Aorta (tissue), 5 donors: ENCODE data around the gene MUCL3. TPM values are rescaled to one million over a fixed set of nuclear protein-coding genes. Genes with fewer than 3 reads are reported as not detected.
"Not testable (repeated sequence)": the region's sequence is repeated elsewhere in the genome, so short reads cannot be mapped to it uniquely, and the experiment has no call there.

Source experiments
- ATAC-seq: fragments of 200-7000 bp; cut with Tn5 transposase; one replicate; pipeline ENCODE4 v1.9.1; 2022; ENCODE audit warnings: moderate library complexity; ENCODE audit not compliant: low FRiP score
- DNase-seq, 2 donors: peaks; one replicate each; pipeline ENCODE4 v3.0.0-alpha.2; 2020
- H3K27ac ChIP-seq, 2 donors: one replicate each; pipeline ENCODE4 v1.5.1; 2013; ENCODE audit warnings: low read length in 2 of 2, mild to moderate bottlenecking in 2 of 2, moderate library complexity in 2 of 2, control low read depth in 1 of 2, inconsistent platforms in 1 of 2, low read depth in 1 of 2
- H3K27me3 ChIP-seq, 2 donors: one replicate each; pipeline ENCODE4 v1.6.1; 2013; ENCODE audit warnings: control low read depth in 1 of 2, low read length in 1 of 2, mild to moderate bottlenecking in 1 of 2, moderate library complexity in 1 of 2; ENCODE audit not compliant: insufficient read depth in 2 of 2, control insufficient read depth in 1 of 2
- H3K36me3 ChIP-seq, 2 donors: one replicate each; pipeline ENCODE4 v1.6.1; 2013; ENCODE audit warnings: control low read depth in 1 of 2, low read length in 1 of 2, mild to moderate bottlenecking in 1 of 2; ENCODE audit not compliant: insufficient read depth in 2 of 2, control insufficient read depth in 1 of 2
- H3K4me1 ChIP-seq, 2 donors: one replicate each; pipeline ENCODE4 v1.6.1; 2013; ENCODE audit warnings: low read length in 2 of 2, control low read depth in 1 of 2, mild to moderate bottlenecking in 1 of 2, moderate library complexity in 1 of 2; ENCODE audit not compliant: insufficient read depth in 2 of 2, control insufficient read depth in 1 of 2
- H3K4me3 ChIP-seq, 2 donors: one replicate each; pipeline ENCODE4 v1.5.1; 2013; ENCODE audit warnings: low read length in 2 of 2, control low read depth in 1 of 2, mild to moderate bottlenecking in 1 of 2
- H3K9me3 ChIP-seq: one replicate; pipeline ENCODE4 v1.6.1; 2013; ENCODE audit warnings: mild to moderate bottlenecking, low read length; ENCODE audit not compliant: control insufficient read depth
- WGBS, 2 donors: extraction: QIAGEN DNeasy Blood & Tissue Kit; methylation state at CpG; one replicate each; pipeline ENCODE4 v1.1.7; 2013; 5-methylcytosine and 5-hydroxymethylcytosine counted together
- intact Hi-C, 2 donors: fragments of 100-400 bp; cut with DNase I; formaldehyde crosslinking; loops; one replicate each; pipeline versions ENCODE4 v1.14.2 to v1.15.0; 2022
- polyA plus RNA-seq, 2 donors: library from polyadenylated mRNA; stranded (reverse); fragments of 200-250 nt; gene quantifications; one replicate each; pipeline ENCODE4 v1.2.3, GENCODE V29; 2013
- total RNA-seq, 2 donors: library from RNA; stranded (reverse); fragmentation: NEBNext Ultra II Directional; extraction: Animal tissue kit (Norgen Biotek cat#: 25700); gene quantifications; one replicate each; pipeline ENCODE4 v1.2.1, GENCODE V29; 2021
- donor health status: healthy with polysubstance abuse.
- donor health status: Bipolar disorder and iron deficiency.
- donor health status: DM: no; HTN: no; CAD: no.
- donor health status: DM: no; HTN: no; CAD: no.
- donor health status: DM: yes; HTN: yes; CAD: no.

Gene MUCL3
- total and polyA plus RNA-seq, 4 donors: 0.13 to 0.18 TPM; not detected in 2

GRCh38 chr6:30907290-30907757 lies 33.4 kb upstream of the MUCL3 start:
- WGBS, 2 donors: 45 to 46% methylated on average over 16 of the region's 16 CpGs

GRCh38 chr6:30907758-30908591 lies 32.8 kb upstream of the MUCL3 start, which contains the start of gene GTF2H4:
Gene GTF2H4, plus strand, starts transcription at chr6:30908207.
- 1% methylated on average over 49 of the region's 49 CpGs for WGBS, 2 donors
- intact Hi-C loops: no loop called here
- peaks cover 0 to 3% of the 10 kb centered on the region in 2 donors for H3K4me1 ChIP-seq
- peaks cover 0 to 2% of the 10 kb centered on the region in 2 donors for H3K36me3 ChIP-seq
- no peaks in the 10 kb centered on the region for H3K9me3 ChIP-seq
- peak within 1 kb of the TSS in 1 of 2 donors; percentile 28 for H3K27ac ChIP-seq
- DNase-seq: peak; percentile 98 to 99
- no peaks in the 10 kb centered on the region for H3K27me3 ChIP-seq
- H3K4me3 ChIP-seq: peak within 1 kb of the TSS; percentile 59 to 95
- peak; percentile 96 for ATAC-seq

More at GRCh38 chr6:30907290-30907757, 33.4 kb upstream of the MUCL3 start:
- ATAC-seq, H3K9me3 ChIP-seq, H3K4me3 ChIP-seq, H3K4me1 ChIP-seq, H3K27me3 ChIP-seq, H3K27ac ChIP-seq, intact Hi-C loops, H3K36me3 ChIP-seq: not testable (repeated sequence)
- peak in 1 of 2 donors; percentile 30 for DNase-seq

- Histone ChIP-seq H3K27ac (no peak overlapping the region), H3K4me1 (peaks cover 0 to 3% of the 10 kb centered on the region in 2 donors), H3K36me3 (peaks cover 0 to 2% of the 10 kb centered on the region in 2 donors), H3K9me3 (no peaks in the 10 kb centered on the region), H3K4me3 (peak overlapping the region; percentile 59 to 95), H3K27me3 (no peaks in the 10 kb centered on the region)
- WGBS, 2 donors: 23 to 26% methylated on average over 2 of the region's 2 CpGs
- no peak for ATAC-seq
- intact Hi-C loops: no loop called here
- no peak for DNase-seq
These were observed 32.1 kb upstream of the MUCL3 start for GRCh38 chr6:30908700-30909099.

- DNase-seq, H3K4me1 ChIP-seq, ATAC-seq, H3K36me3 ChIP-seq, intact Hi-C loops, H3K4me3 ChIP-seq, H3K27ac ChIP-seq, H3K9me3 ChIP-seq, H3K27me3 ChIP-seq: not testable (repeated sequence)
- 93% methylated on average over 12 of the region's 12 CpGs for WGBS, 2 donors
These were observed 30.3 kb upstream of the MUCL3 start for GRCh38 chr6:30910473-30910872.

- no peak for DNase-seq
- Histone ChIP-seq H3K27me3 (no peaks in the 10 kb centered on the region), H3K4me1 (peaks cover 0 to 3% of the 10 kb centered on the region in 2 donors), H3K27ac (no peak overlapping the region), H3K4me3 (no peak overlapping the region), H3K36me3 (peaks cover 0 to 2% of the 10 kb centered on the region in 2 donors), H3K9me3 (no peaks in the 10 kb centered on the region)
- WGBS, 2 donors: 46 to 50% methylated on average over 8 of the region's 8 CpGs
- no peak for ATAC-seq
- intact Hi-C loops: no loop called here
These were observed 27.8 kb upstream of the MUCL3 start for GRCh38 chr6:30912746-30913520.

GRCh38 chr6:30913721-30914075 lies 27.1 kb upstream of the MUCL3 start:
- peaks cover 0 to 2% of the 10 kb centered on the region in 2 donors for H3K36me3 ChIP-seq
- H3K27me3 ChIP-seq: no peaks in the 10 kb centered on the region
- H3K9me3 ChIP-seq: no peaks in the 10 kb centered on the region
- intact Hi-C loops: no loop called here
- H3K4me3 ChIP-seq: peak overlapping the region; percentile 27 to 33
- ATAC-seq (peak; percentile 71), DNase-seq (no peak)
- 2 to 3% methylated on average over 31 of the region's 31 CpGs for WGBS, 2 donors
- peak overlapping the region in 1 of 2 donors; percentile 65 for H3K27ac ChIP-seq
- peaks cover 0 to 3% of the 10 kb centered on the region in 2 donors for H3K4me1 ChIP-seq

GRCh38 chr6:30914076-30914853 lies 26.5 kb upstream of the MUCL3 start, which contains the start of gene VARS2:
Gene VARS2, plus strand, starts transcription at chr6:30914238. Its CDS starts 599 bp downstream, at chr6:30914837.
- intact Hi-C loops: no loop called here
- ATAC-seq: peak; percentile 96
- Histone ChIP-seq H3K27ac (peak within 1 kb of the TSS; percentile 33 to 72), H3K9me3 (no peaks in the 10 kb centered on the region), H3K4me3 (peak within 1 kb of the TSS; percentile 28 to 33), H3K4me1 (peaks cover 0 to 1% of the 10 kb centered on the region in 2 donors), H3K36me3 (peaks cover 0 to 2% of the 10 kb centered on the region in 2 donors), H3K27me3 (no peaks in the 10 kb centered on the region)
- 0 to 1% methylated on average over 36 to 52 of the region's 52 CpGs for WGBS, 2 donors
- peak; percentile 93 to 96 for DNase-seq
